Activated T-helper 1 cell treated with anti-CD3 and anti-CD28 coated beads, Interleukin-12 subunit alpha, Interleukin-12 subunit beta, Interleukin-2, Interleukin-4 antibody, amounts not matched to agents 30 ng/mL and 10 ng/mL and 1 ng/mL, durations not matched to agents 14 hours and 24 hours and 36 hours (primary cell): ENCODE data around the gene PPFIA1. TPM values are rescaled to one million over a fixed set of nuclear protein-coding genes. Genes with fewer than 3 reads are reported as not detected.

Experiments used
- DNase-seq: peaks from one replicate; pipeline ENCODE4 v3.0.0; 2021; ENCODE audit warnings: low spot score
- H3K27ac Mint-ChIP-seq: one replicate; pipeline ENCODE4 v1.8.0; 2021; ENCODE audit warnings: mild to moderate bottlenecking, mixed read lengths
- H3K27me3 Mint-ChIP-seq: one replicate; pipeline ENCODE4 v1.8.0; 2022; ENCODE audit warnings: mild to moderate bottlenecking, moderate library complexity, mixed read lengths; ENCODE audit not compliant: insufficient read depth
- H3K36me3 Mint-ChIP-seq: one replicate; pipeline ENCODE4 v1.8.0; 2021; ENCODE audit warnings: low read depth, mixed read lengths
- H3K4me1 Mint-ChIP-seq: one replicate; pipeline ENCODE4 v1.8.0; 2021; ENCODE audit warnings: low read depth, mixed read lengths
- H3K4me3 Mint-ChIP-seq: one replicate; pipeline ENCODE4 v1.8.0; 2021; ENCODE audit warnings: mild to moderate bottlenecking, moderate library complexity, mixed read lengths
- H3K9me3 Mint-ChIP-seq: one replicate; pipeline ENCODE4 v1.8.0; 2021; ENCODE audit warnings: mixed read lengths
- intact Hi-C: fragments of 100-400 bp; cut with micrococcal nuclease; formaldehyde crosslinking; loops from one replicate; pipeline ENCODE4 v1.15.1; 2024
- total RNA-seq: library from RNA; stranded (reverse); gene quantifications from 2 replicates; pipeline ENCODE4 v1.2.3, GENCODE V29; 2022

PPFIA1 gene
- 56.8 and 60.3 TPM in 2 replicates for total RNA-seq

DNA sequence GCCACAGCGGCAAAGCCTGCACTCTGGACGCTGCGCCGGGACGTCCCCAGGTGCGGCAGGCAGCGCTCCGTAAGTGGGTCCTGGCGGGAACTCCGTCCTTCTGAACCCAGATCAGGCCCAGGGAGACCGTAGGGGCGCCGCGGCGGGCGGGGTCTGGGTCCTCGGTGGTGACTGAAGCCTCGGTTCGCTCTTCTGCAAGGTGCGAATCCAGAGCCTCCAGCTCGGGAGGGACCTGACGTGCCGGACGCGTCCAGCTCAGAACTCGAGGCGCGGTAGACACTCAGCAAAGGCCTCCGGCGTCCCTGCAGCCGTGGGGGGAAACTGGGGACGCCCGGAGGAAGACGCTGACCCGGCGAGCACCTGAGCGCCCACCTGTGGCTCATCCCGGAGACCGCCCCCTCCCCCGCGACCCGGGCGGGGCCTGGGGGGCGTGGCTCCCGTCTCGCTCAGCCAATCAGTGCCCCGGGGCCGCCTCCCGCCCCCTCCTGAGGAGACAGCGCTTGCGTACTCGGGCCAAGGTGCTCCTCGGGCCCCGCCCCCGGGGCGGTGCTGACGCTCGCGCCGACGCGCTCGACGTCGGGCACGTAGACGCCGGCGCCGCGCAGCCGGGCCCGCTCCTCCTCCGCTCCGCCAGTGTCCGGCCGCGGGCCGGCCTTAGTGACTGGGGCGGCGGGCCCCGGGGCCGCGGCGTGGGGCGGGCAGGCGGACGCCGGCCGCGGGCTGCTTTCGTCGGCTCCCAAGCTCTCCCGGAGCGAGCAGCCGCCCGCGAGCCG is at the start of gene PPFIA1:
Gene PPFIA1 (plus strand): TSS at position 587 of the 773 bp plus-strand sequence. CDS start 1,483 bp downstream, outside the sequence.
- intact Hi-C loops, result loop anchor here (1.0 to 10.0 kb wide), 5 partner anchors 67 to 1175 kb away; partner anchors contain the start of genes CTTN, DHCR7, FADD and LTO1

DNA sequence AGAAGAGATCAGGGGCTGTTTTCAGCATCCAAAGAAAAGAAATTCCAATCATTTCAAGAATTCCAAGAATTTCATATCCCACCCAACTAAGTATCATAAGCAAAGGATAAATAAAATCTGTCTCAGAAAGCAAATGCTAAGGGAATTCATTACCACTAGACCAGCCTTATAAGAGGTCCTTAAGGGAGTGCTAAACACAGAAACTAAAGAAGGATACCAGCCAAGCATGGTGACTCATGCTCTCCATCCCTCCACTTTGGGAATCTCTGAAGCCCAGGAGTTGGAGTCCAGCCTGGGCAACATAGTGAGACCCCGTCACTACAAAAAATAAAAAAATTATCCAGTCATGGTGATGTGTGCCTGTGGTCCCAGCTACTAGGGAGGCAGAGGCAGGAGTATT is 49.6 kb upstream of the PPFIA1 start:
- no peaks in the 10 kb centered on the region for H3K36me3 Mint-ChIP-seq
- no peak for DNase-seq
- H3K4me3 Mint-ChIP-seq, result no peak overlapping the region
- H3K4me1 Mint-ChIP-seq, result no peaks in the 10 kb centered on the region
- intact Hi-C loops, result no loop called here
- H3K27me3 Mint-ChIP-seq, result peaks cover 43% of the 10 kb centered on the region
- no peaks in the 10 kb centered on the region for H3K9me3 Mint-ChIP-seq
- no peak overlapping the region for H3K27ac Mint-ChIP-seq

More for the DNA sequence above, at the start of gene PPFIA1:
- peaks cover 21% of the 10 kb centered on the region for H3K27me3 Mint-ChIP-seq
- H3K27ac Mint-ChIP-seq, result peak within 1 kb of the TSS; percentile 89
- H3K4me1 Mint-ChIP-seq, result peaks cover 52% of the 10 kb centered on the region
- H3K36me3 Mint-ChIP-seq, result peaks cover 21% of the 10 kb centered on the region
- peak; percentile 95 for DNase-seq
- no peaks in the 10 kb centered on the region for H3K9me3 Mint-ChIP-seq
- H3K4me3 Mint-ChIP-seq, result peak within 1 kb of the TSS; percentile 94

- no peak overlapping the region for H3K4me3 Mint-ChIP-seq
- no peaks in the 10 kb centered on the region for H3K36me3 Mint-ChIP-seq
- H3K9me3 Mint-ChIP-seq, result no peaks in the 10 kb centered on the region
- DNase-seq, result no peak
- intact Hi-C loops, result no loop called here
- no peak overlapping the region for H3K27ac Mint-ChIP-seq
- H3K4me1 Mint-ChIP-seq, result no peaks in the 10 kb centered on the region
- peaks cover 32% of the 10 kb centered on the region for H3K27me3 Mint-ChIP-seq
These were observed 44.8 kb upstream of the PPFIA1 start for GRCh38 chr11:70225681-70226177.

GRCh38 chr11:70226183-70226582 is 44.3 kb upstream of the PPFIA1 start:
- Mint-ChIP-seq H3K27me3 (peaks cover 32% of the 10 kb centered on the region), H3K36me3 (no peaks in the 10 kb centered on the region), H3K9me3 (no peaks in the 10 kb centered on the region), H3K4me3 (no peak overlapping the region), H3K4me1 (no peaks in the 10 kb centered on the region), H3K27ac (no peak overlapping the region)
- no peak for DNase-seq
- intact Hi-C loops, result no loop called here

GRCh38 chr11:70226967-70227366 is 43.5 kb upstream of the PPFIA1 start:
- DNase-seq, result no peak

DNA sequence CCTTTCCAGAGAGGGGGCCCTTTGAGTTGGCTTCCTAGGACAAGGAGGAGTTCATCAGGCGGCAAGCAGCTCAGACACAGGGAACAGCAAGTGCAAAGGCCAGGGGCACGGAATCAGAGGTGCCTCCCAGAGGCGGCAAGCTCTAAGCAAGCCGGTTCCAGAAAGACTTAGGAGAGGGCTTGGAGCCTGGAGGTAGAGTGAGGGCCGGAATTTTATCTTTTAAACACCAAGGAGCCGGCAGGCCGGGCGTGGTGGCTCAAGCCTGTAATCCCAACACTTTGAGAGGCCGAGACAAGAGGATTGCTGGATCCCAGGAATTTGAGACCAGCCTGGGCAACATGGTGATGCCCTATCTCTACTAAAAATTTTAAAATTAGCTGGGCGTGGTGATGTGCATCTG is 40.8 kb upstream of the PPFIA1 start:
- H3K4me3 Mint-ChIP-seq, result no peak overlapping the region
- no peaks in the 10 kb centered on the region for H3K4me1 Mint-ChIP-seq

More at GRCh38 chr11:70226967-70227366, 43.5 kb upstream of the PPFIA1 start:
- intact Hi-C loops, result no loop called here
- Mint-ChIP-seq H3K9me3 (no peaks in the 10 kb centered on the region), H3K27ac (no peak overlapping the region), H3K4me3 (no peak overlapping the region), H3K4me1 (no peaks in the 10 kb centered on the region), H3K27me3 (peaks cover 31% of the 10 kb centered on the region), H3K36me3 (no peaks in the 10 kb centered on the region)

DNA sequence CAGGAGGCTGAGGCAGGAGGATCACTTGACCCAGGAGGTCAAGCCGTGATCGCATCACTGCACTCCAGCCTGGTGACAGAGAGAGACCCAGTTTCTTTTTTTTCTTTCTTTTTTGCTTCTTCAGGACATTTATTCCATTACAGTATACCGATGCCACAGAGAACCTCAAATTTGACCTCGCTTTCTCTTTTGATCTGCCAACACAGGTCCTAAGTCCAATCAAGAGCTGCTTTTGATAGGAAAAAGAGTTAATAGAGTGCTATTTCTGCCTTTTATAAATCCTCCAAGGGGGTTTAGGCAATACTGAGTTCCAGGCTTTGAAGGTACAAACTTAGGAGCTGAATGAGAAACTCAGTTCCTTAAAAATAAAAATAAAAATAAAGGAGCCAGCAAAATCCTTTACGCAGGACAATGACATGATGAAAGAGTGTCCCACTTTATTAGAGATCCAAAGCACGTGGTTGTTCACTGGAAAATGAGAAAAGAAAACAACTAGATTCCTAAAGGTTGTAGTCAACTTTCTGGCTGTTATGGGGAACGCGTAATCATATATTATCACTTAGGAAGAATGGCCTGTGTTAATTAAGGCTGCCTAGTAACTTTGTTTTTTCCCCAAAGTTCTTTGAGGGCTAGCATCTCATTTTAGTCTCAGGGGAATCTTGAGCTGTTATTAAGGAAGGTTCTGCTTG is 40.2 kb upstream of the PPFIA1 start:
- H3K4me3 Mint-ChIP-seq, result no peak overlapping the region
- intact Hi-C loops, result no loop called here
- DNase-seq, result no peak
- H3K36me3 Mint-ChIP-seq, result no peaks in the 10 kb centered on the region
- H3K9me3 Mint-ChIP-seq, result no peaks in the 10 kb centered on the region
- H3K27me3 Mint-ChIP-seq, result peaks cover 7% of the 10 kb centered on the region
- no peaks in the 10 kb centered on the region for H3K4me1 Mint-ChIP-seq
- no peak overlapping the region for H3K27ac Mint-ChIP-seq

More for the DNA sequence above, 40.8 kb upstream of the PPFIA1 start:
- intact Hi-C loops, result no loop called here
- DNase-seq, result no peak
- no peaks in the 10 kb centered on the region for H3K9me3 Mint-ChIP-seq
- H3K27me3 Mint-ChIP-seq, result peaks cover 12% of the 10 kb centered on the region
- H3K36me3 Mint-ChIP-seq, result no peaks in the 10 kb centered on the region
- no peak overlapping the region for H3K27ac Mint-ChIP-seq

GRCh38 chr11:70230840-70231710 is 39.4 kb upstream of the PPFIA1 start:
- Mint-ChIP-seq H3K36me3 (no peaks in the 10 kb centered on the region), H3K4me3 (no peak overlapping the region), H3K4me1 (no peaks in the 10 kb centered on the region), H3K27me3 (peaks cover 7% of the 10 kb centered on the region), H3K9me3 (no peaks in the 10 kb centered on the region), H3K27ac (no peak overlapping the region)
- no peak for DNase-seq
- intact Hi-C loops, result no loop called here

- Mint-ChIP-seq H3K4me3 (no peak overlapping the region), H3K27ac (no peak overlapping the region), H3K4me1 (no peaks in the 10 kb centered on the region), H3K9me3 (no peaks in the 10 kb centered on the region), H3K36me3 (no peaks in the 10 kb centered on the region), H3K27me3 (peaks cover 4% of the 10 kb centered on the region)
- intact Hi-C loops, result no loop called here
- no peak for DNase-seq
These were observed 37.5 kb upstream of the PPFIA1 start for GRCh38 chr11:70233034-70233433.

DNA sequence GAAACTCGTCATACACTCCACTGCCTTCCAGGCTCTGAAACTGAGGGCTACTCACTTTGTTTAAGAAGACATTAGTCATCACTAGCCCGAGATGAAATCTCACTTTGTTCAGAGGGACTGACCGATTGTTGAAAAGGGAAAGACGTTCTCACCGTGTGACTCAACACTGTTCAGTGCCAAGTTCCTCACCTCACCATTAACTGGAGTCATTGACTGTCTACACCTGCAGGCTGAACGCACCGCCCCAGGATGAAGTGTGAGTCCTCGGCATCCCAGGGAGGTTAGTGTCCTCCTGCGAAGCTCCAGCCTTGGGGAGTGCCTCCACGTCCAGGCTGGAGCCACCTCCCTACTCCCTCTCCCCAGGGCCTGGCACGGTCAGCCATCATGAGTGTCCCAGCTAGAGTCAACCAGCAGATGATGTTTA is 37.0 kb upstream of the PPFIA1 start:
- no peaks in the 10 kb centered on the region for H3K9me3 Mint-ChIP-seq
- intact Hi-C loops, result no loop called here
- peaks cover 4% of the 10 kb centered on the region for H3K27me3 Mint-ChIP-seq
- no peak overlapping the region for H3K27ac Mint-ChIP-seq
- no peak for DNase-seq
- no peaks in the 10 kb centered on the region for H3K36me3 Mint-ChIP-seq
- no peaks in the 10 kb centered on the region for H3K4me1 Mint-ChIP-seq
- H3K4me3 Mint-ChIP-seq, result no peak overlapping the region

DNA sequence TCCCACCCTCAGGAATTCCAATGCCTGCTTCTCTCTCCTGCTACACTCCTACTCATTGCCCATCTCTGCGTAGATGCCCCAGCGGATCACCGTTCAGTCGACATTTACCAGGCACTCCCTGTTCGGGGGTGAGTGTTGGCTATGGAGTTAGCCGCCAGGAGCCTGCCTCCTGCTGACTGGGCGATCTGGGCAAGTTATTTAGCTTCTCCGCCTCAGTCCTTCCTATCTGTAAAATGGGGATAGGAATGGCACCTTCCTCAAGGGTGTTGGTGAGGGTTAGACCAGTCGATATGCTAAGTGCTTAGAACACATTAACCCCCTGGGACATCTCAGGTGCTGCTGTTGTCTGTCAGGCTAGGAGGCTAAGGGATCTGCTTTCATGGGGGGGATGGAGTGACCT is 36.5 kb upstream of the PPFIA1 start:
- no peak overlapping the region for H3K27ac Mint-ChIP-seq
- H3K4me1 Mint-ChIP-seq, result no peaks in the 10 kb centered on the region
- no peak overlapping the region for H3K4me3 Mint-ChIP-seq
- intact Hi-C loops, result no loop called here
- peaks cover 4% of the 10 kb centered on the region for H3K27me3 Mint-ChIP-seq
- DNase-seq, result no peak
- no peaks in the 10 kb centered on the region for H3K9me3 Mint-ChIP-seq
- no peaks in the 10 kb centered on the region for H3K36me3 Mint-ChIP-seq

DNA sequence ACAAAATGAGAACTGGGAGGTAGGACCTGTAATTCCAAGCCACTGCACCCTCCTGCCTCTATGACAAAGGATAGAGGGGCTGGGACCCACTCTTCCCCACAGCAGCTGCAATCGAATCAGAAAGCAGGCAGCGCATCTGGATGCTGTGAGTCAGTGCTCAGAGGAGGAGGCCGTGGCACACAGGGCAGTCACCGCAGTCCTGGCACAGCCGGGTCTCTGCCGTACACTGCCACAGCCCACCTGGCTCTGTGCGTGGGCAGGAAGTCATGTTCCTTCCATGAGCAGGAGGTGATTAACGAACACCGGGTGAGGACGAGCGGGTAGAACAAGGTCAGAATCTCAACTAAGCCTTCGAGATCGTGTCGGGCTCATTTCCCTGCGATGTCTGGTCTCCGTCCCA is 30.2 kb upstream of the PPFIA1 start:
- intact Hi-C loops, result no loop called here
- Mint-ChIP-seq H3K36me3 (no peaks in the 10 kb centered on the region), H3K27me3 (peaks cover 7% of the 10 kb centered on the region), H3K4me3 (no peak overlapping the region), H3K4me1 (no peaks in the 10 kb centered on the region), H3K27ac (no peak overlapping the region), H3K9me3 (no peaks in the 10 kb centered on the region)
- DNase-seq, result no peak
